GM12874 (cell line): ENCODE measurements around the gene UBQLN3.

Source experiments
- TF ChIP-seq, protein P1 (sequence below): IDR thresholded peaks from 2 replicates; pipeline ENCODE4 v1.5.1; 2011; ENCODE audit warnings: low read depth, mild to moderate bottlenecking, control low read depth, low read length, moderate library complexity; ENCODE audit not compliant: insufficient read depth

Gene UBQLN3

DNA sequence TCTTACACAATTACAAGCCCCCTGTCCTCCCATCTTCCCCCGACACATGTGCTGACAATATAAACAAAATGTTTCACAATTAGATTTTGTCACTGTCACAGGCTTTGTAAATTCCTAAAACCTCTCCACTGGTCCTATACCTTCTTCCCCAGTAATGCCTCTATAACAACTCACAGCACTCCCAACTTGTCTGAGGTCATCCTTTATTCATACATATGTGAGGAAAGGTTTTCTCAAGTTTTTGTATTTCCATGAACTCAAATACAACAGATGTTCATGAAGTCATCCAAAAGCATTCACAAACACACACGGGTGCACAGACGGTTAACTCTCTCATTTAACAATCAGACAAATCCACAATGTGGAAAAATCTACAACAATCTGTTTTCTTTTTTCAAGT lies 36.7 kb upstream of the UBQLN3 start:
- TF ChIP-seq, protein P1, sequence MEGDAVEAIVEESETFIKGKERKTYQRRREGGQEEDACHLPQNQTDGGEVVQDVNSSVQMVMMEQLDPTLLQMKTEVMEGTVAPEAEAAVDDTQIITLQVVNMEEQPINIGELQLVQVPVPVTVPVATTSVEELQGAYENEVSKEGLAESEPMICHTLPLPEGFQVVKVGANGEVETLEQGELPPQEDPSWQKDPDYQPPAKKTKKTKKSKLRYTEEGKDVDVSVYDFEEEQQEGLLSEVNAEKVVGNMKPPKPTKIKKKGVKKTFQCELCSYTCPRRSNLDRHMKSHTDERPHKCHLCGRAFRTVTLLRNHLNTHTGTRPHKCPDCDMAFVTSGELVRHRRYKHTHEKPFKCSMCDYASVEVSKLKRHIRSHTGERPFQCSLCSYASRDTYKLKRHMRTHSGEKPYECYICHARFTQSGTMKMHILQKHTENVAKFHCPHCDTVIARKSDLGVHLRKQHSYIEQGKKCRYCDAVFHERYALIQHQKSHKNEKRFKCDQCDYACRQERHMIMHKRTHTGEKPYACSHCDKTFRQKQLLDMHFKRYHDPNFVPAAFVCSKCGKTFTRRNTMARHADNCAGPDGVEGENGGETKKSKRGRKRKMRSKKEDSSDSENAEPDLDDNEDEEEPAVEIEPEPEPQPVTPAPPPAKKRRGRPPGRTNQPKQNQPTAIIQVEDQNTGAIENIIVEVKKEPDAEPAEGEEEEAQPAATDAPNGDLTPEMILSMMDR = no peak

DNA sequence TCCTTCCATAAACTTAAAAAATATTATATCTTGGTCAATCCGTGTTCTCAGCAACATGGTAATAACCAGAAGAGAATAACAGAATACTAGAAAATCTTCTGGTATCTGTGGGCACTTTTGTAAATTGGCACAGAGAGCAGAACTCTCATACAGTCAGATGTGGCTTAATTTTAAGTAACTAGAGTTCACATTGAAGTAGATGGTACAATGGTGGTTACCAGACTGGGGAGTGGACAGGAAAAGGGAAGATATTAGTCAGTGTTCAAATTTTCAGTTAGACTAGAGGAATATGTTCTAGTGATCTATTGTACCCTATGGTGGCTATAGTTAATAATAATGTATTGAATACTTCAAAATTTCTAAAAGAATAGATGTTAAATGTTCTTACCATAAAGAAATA lies 31.7 kb upstream of the UBQLN3 start:
- TF ChIP-seq, protein P1 = no peak

DNA sequence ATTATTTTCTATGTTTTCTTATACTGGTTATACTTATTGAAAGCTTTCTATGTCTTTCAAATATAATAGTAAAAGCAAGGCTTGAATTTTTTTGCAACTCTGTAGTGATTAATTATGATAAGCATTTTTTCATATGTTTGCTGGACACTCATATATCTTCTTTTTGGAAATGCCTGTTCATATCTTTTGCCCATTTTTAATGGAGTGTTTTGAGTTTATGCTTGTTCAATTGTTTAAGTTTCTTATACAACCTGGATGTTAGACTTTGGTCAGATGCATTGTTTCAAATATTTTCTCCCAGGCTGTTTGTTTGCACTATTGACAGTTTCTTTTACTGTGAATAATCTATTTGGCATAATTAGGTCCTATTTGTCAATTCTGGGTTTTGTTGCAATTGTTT lies 26.7 kb upstream of the UBQLN3 start:
- TF ChIP-seq, protein P1 = no peak

DNA sequence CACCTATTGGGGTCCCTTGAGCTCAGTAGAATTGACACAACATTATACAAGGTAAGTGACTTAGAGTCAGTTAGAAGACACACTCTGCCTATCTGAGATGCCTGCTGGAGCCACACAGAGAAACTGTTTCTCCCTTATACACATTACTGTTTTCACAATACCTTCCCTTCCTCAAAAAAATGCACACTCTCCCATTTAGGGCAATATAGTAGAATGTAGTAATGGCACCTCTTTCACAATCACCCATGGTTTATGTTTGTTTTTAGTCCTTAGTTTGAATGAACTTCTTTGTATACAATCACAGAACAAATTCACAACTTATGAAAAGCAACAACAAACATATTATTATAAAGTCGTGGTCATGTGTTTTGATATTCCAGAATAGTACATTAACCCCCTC lies 24.3 kb upstream of the UBQLN3 start:
- TF ChIP-seq, protein P1 = no peak

DNA sequence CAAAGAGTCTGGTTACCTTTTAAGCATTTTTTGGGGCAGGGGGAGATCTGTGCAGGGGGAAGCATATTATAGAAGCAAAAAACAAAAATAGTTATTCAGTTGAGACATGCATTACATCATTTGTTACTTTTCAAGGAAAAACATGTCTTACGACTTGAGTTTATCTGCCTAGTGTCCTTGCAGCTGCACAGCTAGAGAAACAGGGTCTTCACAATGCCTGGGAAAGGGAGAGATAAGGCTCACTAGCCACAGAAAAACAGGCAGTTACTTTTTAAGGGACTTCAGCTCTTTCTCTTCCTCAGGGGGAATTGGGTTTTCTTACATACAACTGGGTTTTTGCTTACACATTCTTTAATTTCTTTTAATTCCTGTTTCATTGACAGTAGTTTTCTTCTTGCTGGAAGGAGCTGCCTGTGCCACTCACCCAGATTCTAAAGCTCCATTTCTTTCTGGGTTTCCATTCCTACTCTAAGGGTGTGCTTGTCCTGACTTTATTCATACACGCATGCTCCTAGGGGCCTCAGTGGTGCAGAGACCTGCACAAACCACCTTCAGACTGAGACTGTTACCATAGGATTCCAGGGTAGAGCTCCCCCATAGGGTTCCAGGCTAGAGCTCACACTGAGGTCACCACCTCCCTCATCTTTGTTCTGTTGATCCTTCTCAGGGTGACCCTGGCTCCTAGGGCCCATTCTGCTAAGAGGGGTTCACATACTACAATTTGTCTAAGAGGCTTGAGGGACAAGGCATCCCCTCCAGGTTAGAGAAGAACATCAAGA lies 21.5 kb upstream of the UBQLN3 start:
- TF ChIP-seq, protein P1 = no peak

DNA sequence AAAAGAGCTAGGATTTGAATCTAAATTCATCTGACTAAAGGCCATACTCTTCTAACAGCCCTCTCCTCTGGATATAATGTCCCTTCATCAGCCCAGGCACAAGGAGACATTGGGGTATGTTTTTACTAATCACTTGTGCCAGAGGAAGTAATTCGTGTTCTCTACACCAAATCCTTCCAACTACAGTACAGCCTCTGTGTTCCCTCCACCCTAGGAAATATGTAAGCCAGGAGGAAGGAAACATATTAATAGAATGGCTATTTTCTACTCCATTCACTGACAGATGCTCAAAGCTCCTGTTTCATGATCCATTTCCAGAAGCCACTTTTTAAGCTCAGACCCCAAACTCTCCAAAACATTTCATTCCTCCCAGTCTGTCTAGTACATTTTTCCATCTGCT lies 18.7 kb upstream of the UBQLN3 start:
- TF ChIP-seq, protein P1 = no peak

DNA sequence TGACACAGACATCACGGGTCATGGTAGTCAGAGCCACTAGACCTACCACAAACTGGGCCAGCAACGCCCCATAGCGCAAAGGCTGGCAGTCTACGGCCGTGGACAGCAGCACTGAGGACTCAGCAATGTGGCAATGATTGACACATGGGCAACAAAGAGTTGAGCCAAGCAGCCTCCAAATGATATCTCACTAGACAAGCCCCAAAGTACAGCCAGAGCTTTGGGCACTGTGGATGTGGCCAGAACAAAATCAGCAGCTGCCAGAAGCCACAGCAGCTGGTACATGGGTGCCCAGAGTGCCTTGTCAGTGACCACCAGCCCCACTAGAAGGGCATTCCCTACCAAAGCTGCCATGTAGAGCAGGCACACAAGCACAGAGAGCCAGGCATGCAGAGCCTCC lies 18.0 kb upstream of the UBQLN3 start:
- TF ChIP-seq, protein P1 = no peak
